K562 (cell line): ENCODE measurements around the gene INHBC. TPM values are rescaled to one million over a fixed set of nuclear protein-coding genes. Genes with fewer than 3 reads are reported as not detected.

Source experiments
- CBFA2T2 ChIP-seq: fragments of 450-650 bp; conservative IDR thresholded peaks from 2 replicates; pipeline ENCODE4 v1.6.1; 2017; ENCODE audit warnings: mild to moderate bottlenecking
- E2F6 ChIP-seq, 2 experiments: IDR thresholded peaks; 2 replicates each; pipeline ENCODE4 v1.6.1; 2011; ENCODE audit warnings: borderline replicate concordance in 1 of 2, control low read depth in 1 of 2, low read depth in 1 of 2, low read length in 1 of 2, mild to moderate bottlenecking in 1 of 2, mixed read lengths in 1 of 2, moderate library complexity in 1 of 2; ENCODE audit not compliant: insufficient read depth in 1 of 2, insufficient read length in 1 of 2, poor library complexity in 1 of 2, severe bottlenecking in 1 of 2; ENCODE audit errors: extremely low read depth in 1 of 2
- GATAD2A ChIP-seq: fragments of 450-650 bp; IDR thresholded peaks from 2 replicates; pipeline ENCODE4 v1.6.1; 2017
- JUN ChIP-seq, 2 experiments: sonication (generic) in 1 of 2; formaldehyde crosslinking in 1 of 2; IDR thresholded peaks; 2 replicates each; pipeline versions ENCODE4 v1.6.1 to v1.8.0; 2012 to 2022; ENCODE audit warnings: borderline replicate concordance in 2 of 2, mild to moderate bottlenecking in 2 of 2, improper control_type of control experiment in 1 of 2, low read depth in 1 of 2, low read length in 1 of 2, missing genetic modification reagents in 1 of 2
- KLF13 ChIP-seq: fragments of 450-650 bp; IDR thresholded peaks from 2 replicates; pipeline ENCODE4 v1.6.1; 2016; ENCODE audit warnings: missing genetic modification characterization, low read depth, mild to moderate bottlenecking, missing compliant biosample characterization, moderate library complexity, borderline replicate concordance
- LCOR ChIP-seq: sonication (generic); formaldehyde crosslinking; IDR thresholded peaks from 2 replicates; pipeline ENCODE4 v1.8.0; 2022; ENCODE audit warnings: mild to moderate bottlenecking, missing genetic modification reagents
- SIRT6 ChIP-seq: IDR thresholded peaks from one replicate; pipeline ENCODE4 v1.6.1; 2012; ENCODE audit warnings: low read depth, mild to moderate bottlenecking, control low read depth, inconsistent platforms, low read length, moderate library complexity
- YY1 ChIP-seq, 3 experiments: IDR thresholded peaks; 2 replicates each; pipeline ENCODE4 v1.6.1; 2011; ENCODE audit warnings: low read length in 2 of 3, mild to moderate bottlenecking in 2 of 3, moderate library complexity in 2 of 3, borderline replicate concordance in 1 of 3, control low read depth in 1 of 3, low read depth in 1 of 3; ENCODE audit not compliant: insufficient read depth in 3 of 3, insufficient replicate concordance in 2 of 3, control insufficient read depth in 1 of 3, insufficient read length in 1 of 3; ENCODE audit errors: extremely low read depth in 1 of 3
- ZNF143 ChIP-seq: sonication (generic); formaldehyde crosslinking; IDR thresholded peaks from 2 replicates; pipeline ENCODE4 v1.9.0; 2022; ENCODE audit warnings: mild to moderate bottlenecking, missing genetic modification reagents
- ZNF324 ChIP-seq: fragments of 250-450 bp; sonication (Bioruptor Pico); IDR thresholded peaks from 2 replicates; pipeline ENCODE4 v1.4.0; 2020; ENCODE audit warnings: mild to moderate bottlenecking
- ZNF589 ChIP-seq: fragments of 200-800 bp; sonication (Bioruptor generic); IDR thresholded peaks from 2 replicates; pipeline ENCODE4 v1.6.1; 2016; ENCODE audit warnings: low read depth, missing genetic modification characterization, missing compliant biosample characterization
- ZNF740 ChIP-seq, 3 experiments: fragments of 200-800 bp in 1 of 3; sonication (Bioruptor generic) in 1 of 3; sonication (generic) in 1 of 3; formaldehyde crosslinking in 1 of 3; IDR thresholded peaks; 2 replicates each; pipeline versions ENCODE4 v1.6.1 to v1.8.0; 2016 to 2022; ENCODE audit warnings: mild to moderate bottlenecking in 2 of 3, missing compliant biosample characterization in 2 of 3, missing genetic modification characterization in 2 of 3, missing genetic modification reagents in 1 of 3
- ZNF76 ChIP-seq: fragments of 250-450 bp; sonication (Bioruptor Pico); IDR thresholded peaks from 2 replicates; pipeline ENCODE4 v1.4.0; 2020; ENCODE audit warnings: mild to moderate bottlenecking, moderate library complexity, borderline replicate concordance
- ZZZ3 ChIP-seq: fragments of 450-650 bp; IDR thresholded peaks from 2 replicates; pipeline ENCODE4 v1.6.1; 2016; ENCODE audit warnings: antibody characterized with exemption, mild to moderate bottlenecking, moderate library complexity
- polyA plus RNA-seq, 8 experiments: library from polyadenylated mRNA; depleted of rRNA in 4 of 8; stranded (reverse) in 5 of 8; unstranded in 3 of 8; fragments of >200 nt; fragmentation: Nextera tagmentation in 2 of 8; fragmentation: Illumina TruSeq in 1 of 8; extraction: Ambion mirVana in 2 of 8; extraction: Trizol in 1 of 8; gene quantifications; 2 replicates each; pipeline versions ENCODE4 v1.2.1 to v1.2.3, GENCODE V29; 2011 to 2014; ENCODE audit warnings: inconsistent platforms in 1 of 8, missing spikeins in 1 of 8
- total RNA-seq, 7 experiments: library from RNA; depleted of rRNA in 6 of 7; stranded (reverse); fragments of >200 nt in 6 of 7; fragmentation: Illumina TruSeq in 2 of 7; extraction: Trizol in 2 of 7; gene quantifications; 2 replicates each; pipeline versions ENCODE4 v1.2.1 to v1.2.3, GENCODE V29; 2011 to 2021; ENCODE audit warnings: low replicate concordance in 1 of 7
- TF ChIP-seq, protein P1 (sequence below): fragments of 150-350 bp; conservative IDR thresholded peaks from 2 replicates; pipeline ENCODE4 v1.6.1; 2014; ENCODE audit warnings: low read length
- TF ChIP-seq, protein P2 (sequence below): fragments of 250-450 bp; sonication (Bioruptor Pico); IDR thresholded peaks from 2 replicates; pipeline ENCODE4 v1.6.1; 2021; ENCODE audit warnings: mild to moderate bottlenecking
- TF ChIP-seq, protein P3 (sequence below), 2 experiments: fragments of 250-450 bp in 1 of 2; fragments of 450-650 bp in 1 of 2; sonication (Bioruptor Pico) in 1 of 2; IDR thresholded peaks; 2 replicates each; pipeline versions ENCODE4 v1.6.1 to v1.8.0; 2016 to 2021; ENCODE audit warnings: mild to moderate bottlenecking in 2 of 2, moderate library complexity in 2 of 2, missing compliant biosample characterization in 1 of 2, missing genetic modification characterization in 1 of 2

INHBC gene
- total and polyA plus RNA-seq, 9 of the 15 experiments (the other 6 are each of a cell fraction or from before 2014, with no cell fraction given) = 0.07 to 0.24 (median 0.15) TPM; not detected in 4

- TF ChIP-seq ZNF740 (CRISPR knock-in tag; IDR thresholded peaks at IDR 0.05) (peak; percentile 99), ZNF740 (tag; IDR thresholded peaks at IDR 0.05) (peak in 1 of 2 experiments; percentile 95; a peak in 3 of 4 replicates), E2F6 (IDR thresholded peaks at IDR 0.05; ENCODE audit: borderline replicate concordance in 1 of 2, extremely low read depth in 1 of 2, insufficient read depth in 1 of 2, insufficient read length in 1 of 2, low read depth in 1 of 2, low read length in 1 of 2, poor library complexity in 1 of 2, severe bottlenecking in 1 of 2) (peak in 1 of 2 experiments; percentile 7), JUN (IDR thresholded peaks at IDR 0.05; ENCODE audit: borderline replicate concordance, low read depth, low read length) (peak; percentile 47; the same call in 1 of the 2 replicates), JUN (CRISPR knock-in tag; IDR thresholded peaks at IDR 0.05; ENCODE audit: borderline replicate concordance) (peak; percentile 30; the same call in 1 of the 2 replicates), ZNF76 (CRISPR knock-in tag) (peak; percentile 57; the same call in 1 of the 2 replicates), ZNF143 (CRISPR knock-in tag) (no peak), YY1 (IDR thresholded peaks at IDR 0.05; ENCODE audit: borderline replicate concordance in 1 of 3, control insufficient read depth in 1 of 3, extremely low read depth in 1 of 3, insufficient read depth in 3 of 3, insufficient read length in 1 of 3, insufficient replicate concordance in 2 of 3, low read depth in 1 of 3, low read length in 2 of 3) (peak in 1 of 3 experiments; percentile 39), GATAD2A (0 out of 2 replicates have a peak, but pooled peaks have one; percentile 51), ZNF589 (CRISPR knock-in tag) (peak; percentile 76), LCOR (CRISPR knock-in tag) (peak; percentile 80; the same call in 1 of the 2 replicates), SIRT6 (no peak), KLF13 (tag) (peak; percentile 68; the same call in 1 of the 2 replicates), CBFA2T2 (peak; percentile 32; the same call in 1 of the 2 replicates), ZZZ3 (no peak), ZNF324 (peak; percentile 33; the same call in 1 of the 2 replicates)
- TF ChIP-seq, protein P1, sequence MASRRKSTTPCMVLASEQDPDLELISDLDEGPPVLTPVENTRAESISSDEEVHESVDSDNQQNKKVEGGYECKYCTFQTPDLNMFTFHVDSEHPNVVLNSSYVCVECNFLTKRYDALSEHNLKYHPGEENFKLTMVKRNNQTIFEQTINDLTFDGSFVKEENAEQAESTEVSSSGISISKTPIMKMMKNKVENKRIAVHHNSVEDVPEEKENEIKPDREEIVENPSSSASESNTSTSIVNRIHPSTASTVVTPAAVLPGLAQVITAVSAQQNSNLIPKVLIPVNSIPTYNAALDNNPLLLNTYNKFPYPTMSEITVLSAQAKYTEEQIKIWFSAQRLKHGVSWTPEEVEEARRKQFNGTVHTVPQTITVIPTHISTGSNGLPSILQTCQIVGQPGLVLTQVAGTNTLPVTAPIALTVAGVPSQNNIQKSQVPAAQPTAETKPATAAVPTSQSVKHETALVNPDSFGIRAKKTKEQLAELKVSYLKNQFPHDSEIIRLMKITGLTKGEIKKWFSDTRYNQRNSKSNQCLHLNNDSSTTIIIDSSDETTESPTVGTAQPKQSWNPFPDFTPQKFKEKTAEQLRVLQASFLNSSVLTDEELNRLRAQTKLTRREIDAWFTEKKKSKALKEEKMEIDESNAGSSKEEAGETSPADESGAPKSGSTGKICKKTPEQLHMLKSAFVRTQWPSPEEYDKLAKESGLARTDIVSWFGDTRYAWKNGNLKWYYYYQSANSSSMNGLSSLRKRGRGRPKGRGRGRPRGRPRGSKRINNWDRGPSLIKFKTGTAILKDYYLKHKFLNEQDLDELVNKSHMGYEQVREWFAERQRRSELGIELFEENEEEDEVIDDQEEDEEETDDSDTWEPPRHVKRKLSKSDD = no peak
- TF ChIP-seq, protein P2, sequence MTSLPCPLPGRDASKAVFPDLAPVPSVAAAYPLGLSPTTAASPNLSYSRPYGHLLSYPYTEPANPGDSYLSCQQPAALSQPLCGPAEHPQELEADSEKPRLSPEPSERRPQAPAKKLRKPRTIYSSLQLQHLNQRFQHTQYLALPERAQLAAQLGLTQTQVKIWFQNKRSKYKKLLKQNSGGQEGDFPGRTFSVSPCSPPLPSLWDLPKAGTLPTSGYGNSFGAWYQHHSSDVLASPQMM (CRISPR knock-in tag) = no peak
- TF ChIP-seq, protein P3, sequence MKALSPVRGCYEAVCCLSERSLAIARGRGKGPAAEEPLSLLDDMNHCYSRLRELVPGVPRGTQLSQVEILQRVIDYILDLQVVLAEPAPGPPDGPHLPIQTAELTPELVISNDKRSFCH (CRISPR knock-in tag; IDR thresholded peaks at IDR 0.05) = 0 out of 2 replicates have a peak, but pooled peaks have one; percentile 45
- TF ChIP-seq, protein P3 (tag; IDR thresholded peaks at IDR 0.05) = peak; percentile 80
These were observed 20.2 kb downstream of the INHBC start, which contains the start of gene INHBE (continued) for GRCh38 chr12:57454566-57455373.
